AG04450 (cell line): ENCODE measurements around the gene ABHD12. TPM values are rescaled to one million over a fixed set of nuclear protein-coding genes. Genes with fewer than 3 reads are reported as not detected.

ENCODE experiments used
- CTCF ChIA-PET: fragments of 300-600, 350-600 bp; formaldehyde crosslinking; extraction: SDS; loops from one replicate; lab custom pipeline; 2022; ENCODE audit warnings: antibody characterized with exemption, inconsistent platforms; lab: Charles Lee
- POLR2A ChIA-PET: fragments of 350-600 bp; formaldehyde crosslinking; extraction: SDS; loops from one replicate; lab custom pipeline; 2021; ENCODE audit warnings: antibody characterized with exemption, inconsistent platforms; lab: Yijun Ruan, JAX
- DNase-seq: peaks from one replicate; pipeline ENCODE4 v3.0.0-alpha.2; 2011; ENCODE audit warnings: low read depth, low spot score
- H3K27ac ChIP-seq: one replicate; pipeline ENCODE4 v1.5.1; 2012; ENCODE audit warnings: low read depth, low read length, control low read depth
- H3K27me3 ChIP-seq: one replicate; pipeline ENCODE4 v1.6.0; 2012; ENCODE audit warnings: low read length; ENCODE audit not compliant: control insufficient read depth, insufficient read depth
- H3K4me3 ChIP-seq: 2 replicates; pipeline ENCODE4 v1.5.1; 2011; ENCODE audit warnings: mild to moderate bottlenecking, low read depth, low read length, control low read depth
- H3K9me3 ChIP-seq: 2 replicates; pipeline ENCODE4 v1.5.1; 2012; ENCODE audit warnings: low read length; ENCODE audit not compliant: control insufficient read depth, insufficient read depth
- CTCF ChIP-seq: IDR thresholded peaks from 2 replicates; pipeline ENCODE4 v1.5.1; 2011; ENCODE audit warnings: low read depth, low read length, control low read depth, inconsistent platforms
- polyA plus RNA-seq: library from polyadenylated mRNA; depleted of rRNA; stranded (reverse); fragments of >200 nt; gene quantifications from 2 replicates; pipeline ENCODE4 v1.2.3, GENCODE V29; 2011

Gene ABHD12
- polyA plus RNA-seq, 1 experiment, result 33.6 TPM

DNA sequence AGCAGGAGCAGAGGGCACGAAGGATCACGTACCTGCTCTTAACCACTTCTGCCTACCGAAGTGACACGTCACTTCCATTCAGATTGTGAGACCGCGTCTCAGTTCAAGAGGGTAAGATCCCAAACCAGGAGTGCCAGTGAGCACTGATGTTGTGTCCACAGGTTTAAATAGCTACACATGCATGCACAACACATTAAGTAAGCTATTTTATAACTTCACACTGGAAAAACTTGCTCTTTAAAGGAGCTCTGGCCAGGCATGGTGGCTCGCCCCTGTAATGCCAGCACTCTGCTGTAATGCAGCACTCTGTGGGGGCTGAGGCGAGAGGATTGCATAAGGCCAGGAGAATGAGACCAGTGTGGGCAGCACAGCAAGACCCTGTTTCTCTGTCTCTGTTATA, 21.1 kb downstream of the ABHD12 start:
- Histone ChIP-seq H3K27me3 (no peaks in the 10 kb centered on the region), H3K9me3 (peaks cover 44% of the 10 kb centered on the region), H3K27ac (no peak overlapping the region), H3K4me3 (no peak overlapping the region)
- CTCF ChIA-PET, result interaction anchor here (0.5 kb wide), 1 partner anchor 16 kb away, joined by 3 read pairs; no protein-coding TSS in a partner anchor
- POLR2A ChIA-PET, result no interaction called here
- no peak for DNase-seq
- no peak for TF ChIP-seq CTCF

GRCh38 chr20:25368976-25369375, 21.7 kb downstream of the ABHD12 start:
- Histone ChIP-seq H3K27ac (no peak overlapping the region), H3K27me3 (no peaks in the 10 kb centered on the region), H3K4me3 (no peak overlapping the region), H3K9me3 (peaks cover 46% of the 10 kb centered on the region)
- no peak for TF ChIP-seq CTCF
- POLR2A ChIA-PET, result no interaction called here
- no peak for DNase-seq
- CTCF ChIA-PET, result no interaction called here

DNA sequence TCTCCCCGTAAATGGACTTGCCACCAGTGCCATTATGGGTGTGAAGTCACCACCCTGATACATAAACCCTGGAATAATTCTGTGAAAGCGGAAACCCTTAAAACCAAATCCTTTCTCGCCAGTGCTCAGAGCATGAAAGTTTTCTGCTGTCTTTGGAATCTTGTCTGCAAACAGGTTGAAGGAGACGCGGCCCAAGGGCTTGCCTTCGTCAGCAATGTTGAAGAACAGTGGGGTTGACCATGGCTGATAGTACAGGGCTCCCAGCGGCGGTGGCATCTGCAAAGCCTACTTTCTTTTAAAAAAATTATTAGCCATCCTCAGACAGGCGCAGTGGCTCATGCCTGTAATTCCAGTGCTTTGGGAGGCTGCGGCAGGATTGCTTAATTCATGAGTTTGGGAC, 22.1 kb downstream of the ABHD12 start:
- H3K9me3 ChIP-seq, result peaks cover 46% of the 10 kb centered on the region
- DNase-seq, result no peak
- no peaks in the 10 kb centered on the region for H3K27me3 ChIP-seq
- CTCF ChIA-PET, result no interaction called here
- no peak for TF ChIP-seq CTCF
- H3K27ac ChIP-seq, result no peak overlapping the region
- no peak overlapping the region for H3K4me3 ChIP-seq
- POLR2A ChIA-PET, result no interaction called here

- peaks cover 19% of the 10 kb centered on the region for H3K9me3 ChIP-seq
- no peak for TF ChIP-seq CTCF
- ChIA-PET CTCF (no interaction called here), POLR2A (no interaction called here)
- DNase-seq, result no peak
- no peaks in the 10 kb centered on the region for H3K27me3 ChIP-seq
- no peak overlapping the region for H3K4me3 ChIP-seq
- no peak overlapping the region for H3K27ac ChIP-seq
Measured at GRCh38 chr20:25364879-25365699, 25.5 kb downstream of the ABHD12 start.

GRCh38 chr20:25364180-25364788, 26.4 kb downstream of the ABHD12 start:
- DNase-seq, result no peak
- Histone ChIP-seq H3K27me3 (no peaks in the 10 kb centered on the region), H3K27ac (no peak overlapping the region), H3K9me3 (peaks cover 11% of the 10 kb centered on the region; the same call in 1 of the 2 replicates), H3K4me3 (no peak overlapping the region)
- CTCF ChIA-PET, result no interaction called here
- no peak for TF ChIP-seq CTCF
- POLR2A ChIA-PET, result no interaction called here
